SU-DHL-6 (cell line): Measurements from ENCODE around the gene PDPN.

Experiments
- EZH2phosphoT487 ChIP-seq: fragments of 200-600 bp; sonication (generic), shearing (Covaris generic); conservative IDR thresholded peaks from 2 replicates; pipeline ENCODE4 v1.6.1; 2018; ENCODE audit warnings: mild to moderate bottlenecking, antibody characterized with exemption, low read length, moderate library complexity, mixed read lengths
- TF ChIP-seq, protein P1 (sequence below): fragments of 200-600 bp; sonication (generic); IDR thresholded peaks from one replicate; pipeline ENCODE4 v1.5.1; 2017; ENCODE audit warnings: antibody characterized with exemption, mild to moderate bottlenecking, low read length, moderate library complexity; ENCODE audit not compliant: insufficient read depth, poor library complexity, severe bottlenecking

DNA sequence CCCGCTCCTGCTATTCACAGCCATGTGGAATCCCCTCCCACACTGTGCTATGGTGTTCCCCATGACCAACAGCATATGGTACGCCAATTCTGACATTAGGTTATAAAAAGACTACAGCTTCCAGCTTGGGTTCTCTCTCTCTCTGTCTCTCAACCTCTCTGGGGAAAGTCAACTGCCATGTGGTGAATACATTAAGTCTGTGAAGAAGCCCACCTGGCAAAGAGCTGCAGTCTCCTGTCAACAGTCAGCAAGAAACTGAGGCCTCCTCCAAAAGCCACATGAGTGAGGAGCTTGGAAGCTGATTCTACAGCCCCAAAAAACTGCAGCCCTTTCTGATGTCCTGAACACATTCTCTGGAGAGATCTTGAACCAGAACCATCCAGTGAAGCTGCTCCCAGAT lies 44.8 kb upstream of the PDPN start:
- TF ChIP-seq, protein P1, sequence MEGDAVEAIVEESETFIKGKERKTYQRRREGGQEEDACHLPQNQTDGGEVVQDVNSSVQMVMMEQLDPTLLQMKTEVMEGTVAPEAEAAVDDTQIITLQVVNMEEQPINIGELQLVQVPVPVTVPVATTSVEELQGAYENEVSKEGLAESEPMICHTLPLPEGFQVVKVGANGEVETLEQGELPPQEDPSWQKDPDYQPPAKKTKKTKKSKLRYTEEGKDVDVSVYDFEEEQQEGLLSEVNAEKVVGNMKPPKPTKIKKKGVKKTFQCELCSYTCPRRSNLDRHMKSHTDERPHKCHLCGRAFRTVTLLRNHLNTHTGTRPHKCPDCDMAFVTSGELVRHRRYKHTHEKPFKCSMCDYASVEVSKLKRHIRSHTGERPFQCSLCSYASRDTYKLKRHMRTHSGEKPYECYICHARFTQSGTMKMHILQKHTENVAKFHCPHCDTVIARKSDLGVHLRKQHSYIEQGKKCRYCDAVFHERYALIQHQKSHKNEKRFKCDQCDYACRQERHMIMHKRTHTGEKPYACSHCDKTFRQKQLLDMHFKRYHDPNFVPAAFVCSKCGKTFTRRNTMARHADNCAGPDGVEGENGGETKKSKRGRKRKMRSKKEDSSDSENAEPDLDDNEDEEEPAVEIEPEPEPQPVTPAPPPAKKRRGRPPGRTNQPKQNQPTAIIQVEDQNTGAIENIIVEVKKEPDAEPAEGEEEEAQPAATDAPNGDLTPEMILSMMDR = no peak
- no peak for TF ChIP-seq EZH2phosphoT487
